A673 (cell line): ENCODE data around the gene COLEC12. TPM values are rescaled to one million over a fixed set of nuclear protein-coding genes. Genes with fewer than 3 reads are reported as not detected.

Experiments
- BruUV-seq: library from RNA; stranded (reverse); fragments of 400-500 nt; replicated peaks from 2 replicates; lab custom pipeline; 2021; lab: Mats Ljungman, UMichigan
- CTCF ChIA-PET: fragments of 300-600 bp; sonication (Branson Sonifier 250); formaldehyde crosslinking; loops from one replicate; lab custom pipeline; 2022; ENCODE audit warnings: antibody characterized with exemption; lab: Charles Lee
- POLR2A ChIA-PET: fragments of 300-600 bp; sonication (Branson Sonifier 250); formaldehyde crosslinking; loops from one replicate; lab custom pipeline; 2022; ENCODE audit warnings: antibody characterized with exemption; ENCODE audit not compliant: low non-redundant PET; lab: Charles Lee
- DNase-seq: peaks from one replicate; pipeline ENCODE4 v3.0.0-alpha.2; 2015; ENCODE audit warnings: low spot score
- H3K27ac ChIP-seq: fragments of 200-600 bp; sonication (generic); 2 replicates; pipeline ENCODE4 v1.5.1; 2016; ENCODE audit warnings: mixed run types, low read depth, mild to moderate bottlenecking, mixed read lengths, antibody characterized with exemption, low read length; ENCODE audit not compliant: poor library complexity, severe bottlenecking
- H3K27me3 ChIP-seq: fragments of 200-600 bp; sonication (generic); replicated peaks from 2 replicates; pipeline ENCODE4 v1.6.1; 2017; ENCODE audit warnings: mixed run types, low read depth, mild to moderate bottlenecking, mixed read lengths, antibody characterized with exemption, low read length; ENCODE audit not compliant: insufficient read depth, poor library complexity
- H3K36me3 ChIP-seq: fragments of 200-600 bp; sonication (generic); 2 replicates; pipeline ENCODE4 v1.6.1; 2016; ENCODE audit warnings: mixed run types, mild to moderate bottlenecking, mixed read lengths, antibody characterized with exemption, low read length; ENCODE audit not compliant: insufficient read depth, poor library complexity, severe bottlenecking
- H3K4me1 ChIP-seq: fragments of 200-600 bp; sonication (generic); 2 replicates; pipeline ENCODE4 v1.6.1; 2017; ENCODE audit warnings: mixed run types, mild to moderate bottlenecking, mixed read lengths, antibody characterized with exemption, low read length; ENCODE audit not compliant: insufficient read depth, poor library complexity, severe bottlenecking
- H3K4me3 ChIP-seq: fragments of 200-600 bp; sonication (generic); 2 replicates; pipeline ENCODE4 v1.5.1; 2016; ENCODE audit warnings: low read depth, mixed run types, mild to moderate bottlenecking, mixed read lengths, low read length; ENCODE audit not compliant: poor library complexity, severe bottlenecking
- H3K9me3 ChIP-seq: fragments of 200-600 bp; sonication (generic); 2 replicates; pipeline ENCODE4 v1.6.1; 2016; ENCODE audit warnings: mixed run types, low read depth, mild to moderate bottlenecking, mixed read lengths, antibody characterized with exemption, low read length; ENCODE audit not compliant: poor library complexity, severe bottlenecking
- EZH2 ChIP-seq: fragments of 200-600 bp; sonication (generic); IDR thresholded peaks from 2 replicates; pipeline ENCODE4 v1.6.1; 2017; ENCODE audit warnings: borderline replicate concordance, low read depth, mild to moderate bottlenecking, mixed read lengths, antibody characterized with exemption, low read length; ENCODE audit not compliant: poor library complexity, severe bottlenecking
- intact Hi-C: fragments of 100-400 bp; cut with micrococcal nuclease; formaldehyde crosslinking; loops from one replicate; pipeline ENCODE4 v1.10.0; 2022; ENCODE audit not compliant: unreplicated experiment
- total RNA-seq: library from RNA; stranded (reverse); gene quantifications from 2 replicates; pipeline ENCODE4 v1.2.3, GENCODE V29; 2021
- TF ChIP-seq, protein P1 (sequence below): fragments of 300-800, 200-600 bp; sonication (generic); conservative IDR thresholded peaks from 2 replicates; pipeline ENCODE4 v1.5.1; 2017; ENCODE audit warnings: low read depth, mild to moderate bottlenecking, antibody characterized with exemption, low read length, moderate library complexity, mixed read lengths

COLEC12 gene
- total RNA-seq, 1 experiment from 2014 or later: 0.86 TPM

DNA sequence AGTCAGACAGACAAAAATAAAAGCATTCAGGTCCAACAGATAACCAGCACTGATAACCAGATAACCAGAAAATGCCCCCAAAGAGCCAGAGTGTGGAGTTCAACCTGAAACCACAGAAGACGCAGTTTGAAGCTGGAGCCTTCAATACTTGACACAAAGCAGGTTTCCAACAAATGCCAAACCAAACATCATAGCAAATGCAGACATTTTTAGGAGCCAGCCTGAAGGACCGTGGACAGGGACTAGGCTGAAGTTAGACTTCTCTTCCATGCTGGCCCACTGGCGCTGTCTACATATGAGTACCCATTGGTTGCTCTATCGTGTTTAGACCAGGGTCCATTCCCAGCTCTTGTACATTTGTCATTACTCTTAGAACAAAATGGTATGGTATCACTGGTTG lies 9.9 kb downstream of the COLEC12 start:
- DNase-seq: no peak
- no peaks in the 10 kb centered on the region for H3K36me3 ChIP-seq
- H3K27ac ChIP-seq: no peak overlapping the region
- no peaks in the 10 kb centered on the region for H3K9me3 ChIP-seq
- H3K4me1 ChIP-seq: peaks cover 7% of the 10 kb centered on the region
- ChIA-PET POLR2A (no interaction called here), CTCF (no interaction called here)
- BruUV-seq: no TSS peak
- no peak overlapping the region for H3K4me3 ChIP-seq
- intact Hi-C loops: loop anchor here (10.0 kb wide), 2 partner anchors 124 to 344 kb away; no protein-coding TSS in a partner anchor
- TF ChIP-seq, protein P1, sequence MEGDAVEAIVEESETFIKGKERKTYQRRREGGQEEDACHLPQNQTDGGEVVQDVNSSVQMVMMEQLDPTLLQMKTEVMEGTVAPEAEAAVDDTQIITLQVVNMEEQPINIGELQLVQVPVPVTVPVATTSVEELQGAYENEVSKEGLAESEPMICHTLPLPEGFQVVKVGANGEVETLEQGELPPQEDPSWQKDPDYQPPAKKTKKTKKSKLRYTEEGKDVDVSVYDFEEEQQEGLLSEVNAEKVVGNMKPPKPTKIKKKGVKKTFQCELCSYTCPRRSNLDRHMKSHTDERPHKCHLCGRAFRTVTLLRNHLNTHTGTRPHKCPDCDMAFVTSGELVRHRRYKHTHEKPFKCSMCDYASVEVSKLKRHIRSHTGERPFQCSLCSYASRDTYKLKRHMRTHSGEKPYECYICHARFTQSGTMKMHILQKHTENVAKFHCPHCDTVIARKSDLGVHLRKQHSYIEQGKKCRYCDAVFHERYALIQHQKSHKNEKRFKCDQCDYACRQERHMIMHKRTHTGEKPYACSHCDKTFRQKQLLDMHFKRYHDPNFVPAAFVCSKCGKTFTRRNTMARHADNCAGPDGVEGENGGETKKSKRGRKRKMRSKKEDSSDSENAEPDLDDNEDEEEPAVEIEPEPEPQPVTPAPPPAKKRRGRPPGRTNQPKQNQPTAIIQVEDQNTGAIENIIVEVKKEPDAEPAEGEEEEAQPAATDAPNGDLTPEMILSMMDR: no peak
- no peak for TF ChIP-seq EZH2
- H3K27me3 ChIP-seq: no peaks in the 10 kb centered on the region

DNA sequence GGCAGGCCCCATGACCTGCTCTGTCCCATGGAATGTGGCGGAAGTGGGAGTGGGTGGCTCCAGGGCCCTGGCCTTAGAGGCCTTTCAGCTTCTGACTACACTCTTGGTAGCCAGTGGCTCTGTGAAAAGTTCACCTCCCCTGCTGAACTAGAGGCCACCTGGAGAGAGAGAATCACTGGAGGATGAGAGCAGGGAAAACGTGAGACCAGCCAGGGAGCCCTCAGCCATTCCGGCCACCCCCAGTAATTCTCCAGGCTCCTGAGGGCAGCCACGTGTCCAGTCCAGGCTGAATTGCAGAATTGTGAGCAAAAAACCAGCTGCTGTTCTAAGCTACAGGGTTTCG lies 10.5 kb downstream of the COLEC12 start:
- Histone ChIP-seq H3K27ac (no peak overlapping the region), H3K4me3 (no peak overlapping the region), H3K36me3 (no peaks in the 10 kb centered on the region), H3K27me3 (no peaks in the 10 kb centered on the region), H3K9me3 (no peaks in the 10 kb centered on the region), H3K4me1 (peaks cover 7% of the 10 kb centered on the region)
- no peak for DNase-seq
- POLR2A ChIA-PET: no interaction called here
- BruUV-seq: no TSS peak
- CTCF ChIA-PET: no interaction called here
- intact Hi-C loops: loop anchor here (10.0 kb wide), 2 partner anchors 125 to 345 kb away; no protein-coding TSS in a partner anchor
- TF ChIP-seq, protein P1: no peak
- TF ChIP-seq EZH2: no peak

DNA sequence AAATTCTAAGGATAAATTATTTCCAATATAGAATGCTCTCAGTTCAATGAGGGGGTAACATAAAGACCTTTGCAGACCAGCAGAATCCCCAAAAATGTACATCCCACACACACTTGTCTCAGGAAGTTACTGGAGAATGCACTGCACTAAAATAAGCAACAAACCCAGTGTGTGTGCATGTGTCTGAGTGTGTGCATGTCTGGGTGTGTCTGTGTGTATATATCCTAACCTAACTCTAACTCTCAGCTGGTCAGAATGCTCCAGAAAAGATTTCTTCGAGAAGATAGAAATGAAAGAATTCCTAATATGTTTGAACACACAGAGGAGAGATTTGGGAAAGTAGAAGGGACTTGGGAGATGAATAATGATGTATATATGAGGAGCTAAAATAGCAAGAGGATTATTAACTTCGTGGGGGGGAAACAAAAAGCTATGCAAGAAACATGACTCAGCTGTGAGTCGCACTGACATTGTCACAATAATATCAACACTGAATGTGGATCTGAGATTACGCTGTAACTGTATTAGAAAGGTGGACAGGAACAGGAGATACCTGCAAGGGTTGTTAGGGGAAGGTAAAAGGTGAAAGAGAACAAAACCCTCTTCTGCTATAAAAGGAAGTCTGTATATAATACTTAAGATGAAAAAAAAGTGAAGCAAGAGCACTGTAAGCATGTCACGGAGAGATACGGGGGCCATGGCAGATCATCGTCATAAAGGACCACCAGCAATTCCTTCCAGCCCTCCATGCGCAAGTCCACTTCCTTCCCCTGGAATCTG lies 11.1 kb downstream of the COLEC12 start:
- Histone ChIP-seq H3K36me3 (no peaks in the 10 kb centered on the region), H3K4me1 (peaks cover 7% of the 10 kb centered on the region), H3K27me3 (no peaks in the 10 kb centered on the region), H3K27ac (no peak overlapping the region), H3K9me3 (no peaks in the 10 kb centered on the region), H3K4me3 (no peak overlapping the region)
- ChIA-PET POLR2A (no interaction called here), CTCF (no interaction called here)
- BruUV-seq: no TSS peak
- TF ChIP-seq, protein P1: no peak
- TF ChIP-seq EZH2: no peak
- DNase-seq: no peak
- intact Hi-C loops: loop anchor here (10.0 kb wide), 2 partner anchors 125 to 345 kb away; no protein-coding TSS in a partner anchor
